Measurements from ENCODE around the gene CENPX. TPM values are rescaled to one million over a fixed set of nuclear protein-coding genes. Genes with fewer than 3 reads are reported as not detected.

Gene CENPX
- total and polyA plus RNA-seq, 2 of the 13 experiments (the other 11 are each of a cell fraction or from before 2014, with no cell fraction given) = 92.7 to 170 TPM

- TF ChIP-seq KDM5A (IDR thresholded peaks at IDR 0.05; ENCODE audit: borderline replicate concordance, low read length) (no peak), ARNTL (CRISPR knock-in tag; IDR thresholded peaks at IDR 0.05) (0 out of 2 replicates have a peak, but pooled peaks have one; percentile 26), ZNF746 (CRISPR knock-in tag; IDR thresholded peaks at IDR 0.05) (no peak), IKZF5 (CRISPR knock-in tag; IDR thresholded peaks at IDR 0.05) (no peak), SYNCRIP (IDR thresholded peaks at IDR 0.05; ENCODE audit: insufficient read depth, low read depth, low read length) (no peak), KLF12 (CRISPR knock-in tag; IDR thresholded peaks at IDR 0.05; ENCODE audit: borderline replicate concordance) (no peak), ZKSCAN1 (IDR thresholded peaks at IDR 0.05; ENCODE audit: low read length) (no peak)
Observed at GRCh38 chr17:81978524-81979298, 44.0 kb downstream of the CENPX start (continued).

GRCh38 chr17:81977211-81977808 is 45.4 kb downstream of the CENPX start, which contains the start of gene ASPSCR1:
TSS of gene ASPSCR1 (plus strand) at chr17:81977629. CDS start at chr17:81977647, 18 bp downstream.
- WGBS (ENCODE audit: low lambda C conversion rate) = 3% methylated on average over 36 of the region's 76 CpGs
- BruUV-seq (replicated peaks) = no TSS peak
- no peak for TF ChIP-seq NRL (CRISPR knock-in tag; IDR thresholded peaks at IDR 0.05; ENCODE audit: borderline replicate concordance)
- TF ChIP-seq ATM (IDR thresholded peaks at IDR 0.05; ENCODE audit: borderline replicate concordance) = no peak
- TF ChIP-seq KLF16 (CRISPR knock-in tag; IDR thresholded peaks at IDR 0.05) = peak in 1 of 2 experiments; percentile 92; a peak in 2 of 4 replicates
- no peak for TF ChIP-seq ZFP90 (CRISPR knock-in tag; IDR thresholded peaks at IDR 0.05; ENCODE audit: borderline replicate concordance)
- peak; percentile 67 for TF ChIP-seq MED8 (CRISPR knock-in tag; IDR thresholded peaks at IDR 0.05; ENCODE audit: insufficient replicate concordance)
- TF ChIP-seq ZNF724P (CRISPR knock-in tag; IDR thresholded peaks at IDR 0.05; ENCODE audit: borderline replicate concordance) = peak; percentile 85
- TF ChIP-seq ZNF24 (IDR thresholded peaks at IDR 0.05) = 0 out of 2 replicates have a peak, but pooled peaks have one; percentile 32
- TF ChIP-seq ZNF281 (CRISPR knock-in tag; IDR thresholded peaks at IDR 0.05; ENCODE audit: borderline replicate concordance) = no peak; the same call in 1 of the 2 replicates
- no peak for TF ChIP-seq ZBTB7B (CRISPR knock-in tag; IDR thresholded peaks at IDR 0.05)
- TF ChIP-seq ZBTB20 (CRISPR knock-in tag; IDR thresholded peaks at IDR 0.05; ENCODE audit: borderline replicate concordance, low read depth) = peak; percentile 39; the same call in 1 of the 2 replicates
- TF ChIP-seq GTF3A (CRISPR knock-in tag; conservative IDR thresholded peaks at IDR 0.05) = no peak

More at GRCh38 chr17:81977211-81977808, 45.4 kb downstream of the CENPX start, which contains the start of gene ASPSCR1:
- intact Hi-C loops (cut with micrococcal nuclease; ENCODE audit: unreplicated experiment) = loop anchor here (1.0 to 10.0 kb wide), 2 partner anchors 15 to 117 kb away; partner anchors contain the start of gene FASN
- H3K4me1 ChIP-seq (ENCODE audit: insufficient read depth, low read length) = peaks cover 55% of the 10 kb centered on the region
- FAIRE-seq (no peak), DNase-seq (ENCODE audit: low spot score) (peak; percentile 80), ATAC-seq (peak; percentile 85)
- peaks cover 13% of the 10 kb centered on the region for H3K9me3 ChIP-seq (ENCODE audit: low read length)
- H3K9ac ChIP-seq (ENCODE audit: insufficient read depth, low read depth, low read length) = peak within 1 kb of the TSS; percentile 95
- no peak within 1 kb of the TSS for H2AFZ ChIP-seq (ENCODE audit: low read length)
- peak within 1 kb of the TSS; percentile 86 to 92 (median 87) for H3K4me3 ChIP-seq (replicated peaks in 1 of 3; ENCODE audit: insufficient read depth in 1 of 3, low read depth in 2 of 3, low read length in 3 of 3)
- no peaks in the 10 kb centered on the region for H3K27me3 ChIP-seq (ENCODE audit: control insufficient read depth in 1 of 2, insufficient read depth in 2 of 2, low read length in 2 of 2)
- H3K4me2 ChIP-seq (ENCODE audit: low read depth, low read length) = peak within 1 kb of the TSS; percentile 97
- H3K27ac ChIP-seq (ENCODE audit: extremely low read length, insufficient read depth, low read length) = peak within 1 kb of the TSS; percentile 85
- in situ Hi-C loops (cut with HindIII; ENCODE audit: extremely low pct_ligation_motif_present, low pct_unique_long_range_greater_than_20kb) = no loop called here
- peaks cover 26% of the 10 kb centered on the region for H3K79me2 ChIP-seq (ENCODE audit: insufficient read depth, low read length)
- CTCF ChIA-PET (ENCODE audit: low intra/inter-chr PET ratio, low total read pairs) = interaction anchor here (1.7 to 5.6 kb wide), 2 partner anchors 17 to 42 kb away, joined by 3 to 25 read pairs; partner anchors contain the start of gene NOTUM
- peaks cover 1 to 13% of the 10 kb centered on the region in 2 experiments; a peak in 4 of 5 replicates for H3K36me3 ChIP-seq (replicated peaks in 1 of 2; ENCODE audit: control insufficient read depth in 1 of 2, insufficient read depth in 2 of 2, low read length in 2 of 2)
- POLR2A ChIA-PET = interaction anchor here (0.9 to 14.1 kb wide), 11 partner anchors 10 to 250 kb away, joined by 3 to 382 read pairs (median 4); partner anchors contain the start of genes CENPX, LRRC45 and NOTUM
- H4K20me1 ChIP-seq (ENCODE audit: insufficient read depth, low read length) = no peaks in the 10 kb centered on the region

All from HepG2 (cell line).